ENCODE data around the gene PHF20. TPM values are rescaled to one million over a fixed set of nuclear protein-coding genes. Genes with fewer than 3 reads are reported as not detected.
"Not testable (repeated sequence)": the region's sequence is repeated elsewhere in the genome, so short reads cannot be mapped to it uniquely, and the experiment has no call there.

PHF20 gene
- total RNA-seq, 4 donors from 2014 or later: 35.3 to 109 (median 76.5) TPM

DNA sequence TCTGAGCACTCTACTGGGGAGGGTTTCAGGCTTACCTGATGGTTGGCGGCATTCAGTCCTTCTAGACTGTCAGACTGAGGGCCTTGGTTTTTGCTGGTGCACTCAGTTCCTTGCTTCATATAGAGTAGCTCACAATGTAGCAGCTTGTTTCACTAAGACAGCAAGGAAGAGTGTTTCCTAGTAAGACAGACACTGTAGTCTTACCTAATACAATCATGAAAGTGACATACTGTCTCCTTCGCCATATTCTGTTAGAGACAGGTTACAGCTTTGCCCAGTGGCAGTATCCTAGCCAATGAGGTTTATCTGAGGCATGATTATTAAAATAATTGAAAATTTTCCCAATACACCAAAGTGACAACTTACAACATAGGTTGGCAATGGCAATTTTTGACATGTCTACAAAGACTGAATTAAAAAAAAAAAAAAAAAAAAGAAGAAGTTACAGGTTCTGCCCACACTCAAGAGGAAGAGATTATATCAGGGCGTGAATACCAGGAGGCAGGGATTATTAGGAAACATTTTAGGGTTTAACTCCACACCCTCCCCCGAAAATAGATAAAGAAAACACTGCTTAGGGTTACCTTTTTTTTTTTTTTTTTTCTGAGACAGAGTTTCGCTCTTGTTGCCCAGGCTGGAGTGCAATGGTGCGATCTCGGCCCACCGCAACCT lies 115.7 kb downstream of the PHF20 start:
- Histone ChIP-seq H3K27me3 (no peaks in the 10 kb centered on the region), H3K9me3 (no peaks in the 10 kb centered on the region), H3K4me3 (no peak overlapping the region), H3K36me3 (no peaks in the 10 kb centered on the region), H3K27ac (no peak overlapping the region), H3K4me1 (no peaks in the 10 kb centered on the region)
- intact Hi-C loops (cut with DNase I; ENCODE audit: low total_unique reads): no loop called here
- no peak for DNase-seq
- TF ChIP-seq, protein P1, sequence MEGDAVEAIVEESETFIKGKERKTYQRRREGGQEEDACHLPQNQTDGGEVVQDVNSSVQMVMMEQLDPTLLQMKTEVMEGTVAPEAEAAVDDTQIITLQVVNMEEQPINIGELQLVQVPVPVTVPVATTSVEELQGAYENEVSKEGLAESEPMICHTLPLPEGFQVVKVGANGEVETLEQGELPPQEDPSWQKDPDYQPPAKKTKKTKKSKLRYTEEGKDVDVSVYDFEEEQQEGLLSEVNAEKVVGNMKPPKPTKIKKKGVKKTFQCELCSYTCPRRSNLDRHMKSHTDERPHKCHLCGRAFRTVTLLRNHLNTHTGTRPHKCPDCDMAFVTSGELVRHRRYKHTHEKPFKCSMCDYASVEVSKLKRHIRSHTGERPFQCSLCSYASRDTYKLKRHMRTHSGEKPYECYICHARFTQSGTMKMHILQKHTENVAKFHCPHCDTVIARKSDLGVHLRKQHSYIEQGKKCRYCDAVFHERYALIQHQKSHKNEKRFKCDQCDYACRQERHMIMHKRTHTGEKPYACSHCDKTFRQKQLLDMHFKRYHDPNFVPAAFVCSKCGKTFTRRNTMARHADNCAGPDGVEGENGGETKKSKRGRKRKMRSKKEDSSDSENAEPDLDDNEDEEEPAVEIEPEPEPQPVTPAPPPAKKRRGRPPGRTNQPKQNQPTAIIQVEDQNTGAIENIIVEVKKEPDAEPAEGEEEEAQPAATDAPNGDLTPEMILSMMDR (IDR thresholded peaks at IDR 0.05): no peak
- no peak for TF ChIP-seq POLR2A (IDR thresholded peaks at IDR 0.05)

- no peaks in the 10 kb centered on the region for H3K27me3 ChIP-seq
- H3K27ac ChIP-seq: no peak overlapping the region
- DNase-seq: no peak
- TF ChIP-seq, protein P1 (IDR thresholded peaks at IDR 0.05): no peak
- TF ChIP-seq POLR2A (IDR thresholded peaks at IDR 0.05): no peak
- no peaks in the 10 kb centered on the region for H3K4me1 ChIP-seq
- no peaks in the 10 kb centered on the region for H3K9me3 ChIP-seq
- H3K36me3 ChIP-seq: no peaks in the 10 kb centered on the region
- intact Hi-C loops (cut with DNase I; ENCODE audit: low total_unique reads): no loop called here
- H3K4me3 ChIP-seq: no peak overlapping the region
Observed at GRCh38 chr20:35888657-35889056, 116.8 kb downstream of the PHF20 start.

- no peak overlapping the region for H3K27ac ChIP-seq
- no peak for DNase-seq
- no peak overlapping the region for H3K4me3 ChIP-seq
- TF ChIP-seq, protein P1 (IDR thresholded peaks at IDR 0.05): no peak
- TF ChIP-seq POLR2A (IDR thresholded peaks at IDR 0.05): no peak
- no peaks in the 10 kb centered on the region for H3K36me3 ChIP-seq
- no peaks in the 10 kb centered on the region for H3K4me1 ChIP-seq
- intact Hi-C loops (cut with DNase I; ENCODE audit: low total_unique reads): no loop called here
- H3K9me3 ChIP-seq: no peaks in the 10 kb centered on the region
- H3K27me3 ChIP-seq: no peaks in the 10 kb centered on the region
Observed at GRCh38 chr20:35891375-35891774, 119.6 kb downstream of the PHF20 start.

GRCh38 chr20:35892871-35893270 lies 121.1 kb downstream of the PHF20 start:
- H3K4me1 ChIP-seq: no peaks in the 10 kb centered on the region
- H3K9me3 ChIP-seq: no peaks in the 10 kb centered on the region
- no peak overlapping the region for H3K27ac ChIP-seq
- intact Hi-C loops (cut with DNase I; ENCODE audit: low total_unique reads): no loop called here
- DNase-seq: no peak
- no peaks in the 10 kb centered on the region for H3K27me3 ChIP-seq
- no peaks in the 10 kb centered on the region for H3K36me3 ChIP-seq
- no peak for TF ChIP-seq POLR2A (IDR thresholded peaks at IDR 0.05)
- TF ChIP-seq, protein P1 (IDR thresholded peaks at IDR 0.05): no peak
- no peak overlapping the region for H3K4me3 ChIP-seq

DNA sequence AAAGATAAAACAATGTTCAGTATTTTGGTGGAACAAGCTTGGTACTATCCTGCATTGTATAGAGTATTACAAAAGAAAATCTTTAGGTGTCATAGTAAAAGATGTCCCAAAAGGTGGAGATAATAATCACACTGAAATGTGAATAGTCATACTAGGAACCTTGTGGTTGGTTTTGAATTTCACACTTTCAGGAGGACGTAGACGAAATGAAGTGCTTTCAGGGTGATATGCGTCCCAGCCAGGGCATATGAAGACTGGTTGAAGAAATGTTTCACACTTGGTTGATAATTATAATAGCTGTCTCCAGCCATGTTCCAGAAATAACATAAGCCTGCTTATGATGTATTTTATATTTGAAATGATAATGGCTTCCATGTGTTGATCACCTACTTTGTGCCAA lies 122.1 kb downstream of the PHF20 start:
- no peaks in the 10 kb centered on the region for H3K36me3 ChIP-seq
- H3K4me3 ChIP-seq: no peak overlapping the region
- H3K27me3 ChIP-seq: no peaks in the 10 kb centered on the region
- no peaks in the 10 kb centered on the region for H3K9me3 ChIP-seq
- no peak for TF ChIP-seq POLR2A (IDR thresholded peaks at IDR 0.05)
- TF ChIP-seq, protein P1 (IDR thresholded peaks at IDR 0.05): no peak
- H3K27ac ChIP-seq: no peak overlapping the region
- DNase-seq: no peak
- H3K4me1 ChIP-seq: no peaks in the 10 kb centered on the region
- intact Hi-C loops (cut with DNase I; ENCODE audit: low total_unique reads): no loop called here

DNA sequence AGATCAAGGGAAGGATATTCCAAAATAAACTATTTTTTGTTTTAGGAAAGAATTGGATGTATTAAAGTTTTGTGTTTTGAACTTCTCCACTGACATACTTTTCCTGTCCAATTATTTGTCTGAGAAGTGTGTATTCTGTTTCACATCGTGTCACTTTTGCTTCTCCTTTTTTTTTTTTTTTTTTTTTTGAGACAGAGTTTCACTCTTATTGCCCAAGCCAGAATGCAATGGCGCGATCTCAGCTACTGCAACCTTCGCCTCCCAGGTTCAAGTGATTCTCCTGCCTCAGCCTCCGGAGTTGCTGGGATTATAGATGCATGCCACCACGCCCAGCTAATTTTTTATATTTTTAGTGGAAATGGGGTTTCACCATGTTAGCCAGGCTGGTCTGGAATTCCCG lies 123.7 kb downstream of the PHF20 start:
- H3K27ac ChIP-seq; H3K27me3 ChIP-seq; H3K4me1 ChIP-seq; H3K4me3 ChIP-seq; H3K36me3 ChIP-seq; DNase-seq; intact Hi-C loops (cut with DNase I; ENCODE audit: low total_unique reads); H3K9me3 ChIP-seq: not testable (repeated sequence)
